ENCODE measurements around the gene RCVRN. TPM values are rescaled to one million over a fixed set of nuclear protein-coding genes. Genes with fewer than 3 reads are reported as not detected.

Gene RCVRN
- total RNA-seq, 4 donors from 2014 or later, result 0.17 to 0.22 TPM; not detected in 2

GRCh38 chr17:9895923-9896322 lies 9.1 kb downstream of the RCVRN start:
- TF ChIP-seq CTCF (IDR thresholded peaks at IDR 0.05; ENCODE audit: low read depth), result no peak

- no peak for TF ChIP-seq CTCF (IDR thresholded peaks at IDR 0.05; ENCODE audit: low read depth)
Measured at GRCh38 chr17:9894231-9894630, 10.8 kb downstream of the RCVRN start.

- TF ChIP-seq CTCF (IDR thresholded peaks at IDR 0.05; ENCODE audit: low read depth), result no peak
Measured at GRCh38 chr17:9893411-9894012, 11.6 kb downstream of the RCVRN start.

GRCh38 chr17:9890124-9890523 lies 14.9 kb downstream of the RCVRN start:
- no peak for TF ChIP-seq CTCF (IDR thresholded peaks at IDR 0.05; ENCODE audit: low read depth)

GRCh38 chr17:9887508-9887907 lies 17.6 kb downstream of the RCVRN start:
- no peak for TF ChIP-seq CTCF (IDR thresholded peaks at IDR 0.05; ENCODE audit: low read depth)

GRCh38 chr17:9886141-9886930 lies 18.7 kb downstream of the RCVRN start:
- no peak for TF ChIP-seq CTCF (IDR thresholded peaks at IDR 0.05; ENCODE audit: low read depth)

- TF ChIP-seq CTCF (IDR thresholded peaks at IDR 0.05; ENCODE audit: low read depth), result no peak
Measured at GRCh38 chr17:9883451-9883850, 21.6 kb downstream of the RCVRN start.

Data from subcutaneous adipose tissue (tissue), 4 donors.